ENCODE measurements around the gene SUPT5H.
"Not testable (repeated sequence)": the region's sequence is repeated elsewhere in the genome, so short reads cannot be mapped to it uniquely, and the experiment has no call there.

SUPT5H gene

DNA sequence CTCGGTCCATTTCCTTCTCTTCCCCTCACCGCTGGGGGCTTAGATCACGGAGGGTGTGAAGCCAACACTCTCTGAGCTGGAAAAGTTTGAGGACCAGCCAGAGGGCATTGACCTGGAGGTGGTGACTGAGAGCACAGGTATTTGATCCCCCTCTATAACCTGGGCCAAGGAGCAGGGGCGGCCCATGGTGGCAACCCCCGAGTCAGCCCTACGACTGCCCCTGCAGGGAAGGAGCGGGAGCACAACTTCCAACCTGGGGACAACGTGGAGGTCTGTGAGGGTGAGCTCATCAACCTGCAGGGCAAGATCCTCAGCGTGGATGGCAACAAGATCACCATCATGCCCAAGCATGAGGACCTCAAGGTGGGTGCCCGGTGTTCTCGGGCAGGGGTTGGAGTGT, 23.7 kb downstream of the SUPT5H start:
- DNase-seq = no peak

DNA sequence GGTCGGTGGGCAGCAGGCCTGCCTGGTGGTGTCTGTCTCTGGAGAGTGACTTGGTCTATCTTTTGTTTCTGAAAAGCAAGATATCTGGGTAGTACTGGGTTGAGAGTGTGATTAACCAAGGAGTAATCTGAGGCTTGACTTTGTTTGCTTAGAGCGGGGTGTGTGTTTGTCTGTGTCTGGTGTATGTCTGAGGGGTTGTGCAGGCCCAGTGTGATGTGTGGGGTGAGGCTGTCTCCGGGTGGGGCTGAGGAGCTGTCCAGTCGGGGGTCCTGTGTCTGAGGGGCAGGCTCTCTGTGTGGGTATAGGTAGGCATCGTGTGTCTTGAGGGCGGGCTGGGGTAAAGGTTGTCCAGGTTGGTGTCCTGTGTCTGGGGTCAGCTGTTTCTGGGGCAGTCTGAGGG, 24.2 kb downstream of the SUPT5H start:
- DNase-seq = no peak

DNA sequence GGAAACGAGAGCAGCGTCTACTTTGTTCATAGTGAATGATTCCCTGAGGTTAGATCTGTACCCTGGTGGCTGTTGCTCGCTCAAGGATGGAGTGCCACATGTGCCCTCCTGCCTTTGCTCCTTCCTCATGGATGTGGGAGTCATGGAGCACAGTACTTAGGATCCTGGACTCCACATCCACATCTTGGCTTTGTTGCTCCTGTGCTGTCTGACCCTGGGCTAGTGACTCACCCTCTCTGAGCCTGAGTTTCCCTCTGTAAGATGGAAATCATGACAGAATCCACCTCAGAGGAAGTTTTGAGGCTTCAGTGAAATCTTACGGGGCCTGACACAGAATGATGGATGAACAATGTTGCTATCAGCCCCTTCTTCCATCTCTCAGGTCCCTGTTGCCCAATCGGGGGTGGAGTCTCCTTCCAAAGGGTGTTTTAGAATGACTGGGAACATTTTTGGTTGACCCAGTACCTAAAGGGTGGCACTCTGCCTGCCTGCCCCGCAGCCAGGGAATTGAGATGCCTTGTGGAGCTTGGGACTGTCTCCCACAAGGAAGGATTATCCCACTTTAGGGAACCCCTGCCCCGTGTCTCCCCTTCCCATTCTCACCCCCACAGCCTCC, 25.4 kb downstream of the SUPT5H start:
- no peak for DNase-seq

DNA sequence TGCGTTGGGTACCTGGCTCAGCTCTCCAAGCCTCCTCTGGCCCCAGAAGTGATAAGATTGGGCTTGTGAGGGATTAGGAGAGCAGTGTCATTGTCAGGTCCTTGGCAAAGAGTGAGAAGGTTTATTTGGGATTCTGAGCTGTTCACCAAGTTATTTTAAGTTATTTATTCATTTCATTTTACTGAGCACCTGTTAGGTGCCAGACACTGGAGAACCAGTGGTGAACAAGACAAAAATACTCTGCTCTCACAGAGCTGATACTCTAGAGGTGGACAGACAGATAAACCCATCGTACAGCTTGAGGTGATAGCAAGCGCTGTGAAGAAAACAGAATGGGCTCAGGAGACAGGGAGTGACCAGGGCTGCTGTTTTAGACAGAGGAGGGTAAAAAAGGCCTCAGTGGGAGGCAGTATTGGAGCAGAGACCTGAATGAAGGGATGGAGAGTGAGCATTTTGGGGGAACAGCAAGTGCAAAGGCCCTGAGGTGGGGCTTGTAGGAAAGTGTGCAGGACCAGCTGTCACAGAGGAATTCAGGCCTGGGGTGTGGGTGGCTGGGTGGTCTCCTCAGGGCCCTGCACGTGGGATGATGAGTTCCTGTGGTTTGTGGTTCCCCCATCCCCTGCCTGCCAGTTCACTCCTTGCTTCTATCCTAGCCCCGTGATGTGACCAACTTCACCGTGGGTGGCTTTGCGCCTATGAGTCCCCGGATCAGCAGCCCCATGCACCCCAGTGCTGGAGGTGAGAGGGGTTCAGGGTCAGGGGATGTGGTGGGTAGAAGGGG, 26.6 kb downstream of the SUPT5H start:
- no peak for DNase-seq

DNA sequence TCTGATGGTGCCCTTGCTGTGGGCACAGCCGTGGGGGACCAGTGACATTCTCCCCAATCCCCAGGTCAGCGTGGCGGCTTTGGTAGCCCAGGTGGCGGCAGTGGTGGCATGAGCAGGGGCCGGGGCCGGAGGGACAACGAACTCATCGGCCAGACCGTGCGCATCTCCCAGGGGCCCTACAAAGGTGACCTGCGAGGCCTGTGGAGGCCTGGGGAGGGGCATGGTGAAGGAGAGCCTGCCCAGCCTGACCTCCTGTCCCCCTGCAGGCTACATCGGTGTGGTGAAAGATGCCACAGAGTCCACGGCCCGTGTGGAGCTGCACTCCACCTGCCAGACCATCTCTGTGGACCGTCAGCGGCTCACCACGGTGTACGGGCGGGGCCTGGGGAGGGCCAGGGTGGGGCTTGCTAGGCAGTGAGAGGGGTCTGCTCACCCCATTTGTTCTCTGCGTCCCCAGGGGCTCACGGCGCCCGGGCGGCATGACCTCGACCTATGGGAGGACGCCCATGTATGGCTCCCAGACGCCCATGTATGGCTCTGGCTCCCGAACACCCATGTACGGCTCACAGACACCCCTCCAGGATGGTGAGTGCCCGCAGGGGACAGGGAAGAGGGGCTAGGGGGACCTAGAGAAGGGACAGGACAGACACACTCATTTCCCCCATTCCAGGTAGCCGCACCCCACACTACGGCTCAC, 27.5 kb downstream of the SUPT5H start:
- no peak for DNase-seq

DNA sequence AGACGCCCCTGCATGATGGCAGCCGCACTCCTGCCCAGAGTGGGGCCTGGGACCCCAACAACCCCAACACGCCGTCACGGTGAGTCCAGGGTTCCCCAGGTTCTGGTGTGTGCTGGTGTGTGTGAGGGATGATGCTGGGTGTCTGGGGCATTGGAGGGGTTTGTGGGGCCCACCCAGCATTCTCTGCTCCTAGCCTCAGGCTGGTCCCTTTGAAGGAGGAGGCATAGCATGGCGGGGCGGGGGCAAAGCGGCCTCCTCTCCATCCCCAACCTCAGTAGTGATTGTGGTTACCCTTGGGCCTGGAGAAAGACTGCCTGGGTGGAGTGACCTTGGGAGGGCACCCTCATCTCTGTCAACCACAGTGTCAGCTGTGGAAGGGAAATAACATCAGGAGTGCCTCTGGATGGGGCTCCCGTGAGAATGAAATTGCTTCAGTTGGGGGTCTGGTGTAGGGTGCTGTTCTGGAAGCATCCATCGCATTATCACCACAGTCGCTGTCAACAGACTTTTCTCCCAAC, 28.1 kb downstream of the SUPT5H start:
- DNase-seq = no peak

DNA sequence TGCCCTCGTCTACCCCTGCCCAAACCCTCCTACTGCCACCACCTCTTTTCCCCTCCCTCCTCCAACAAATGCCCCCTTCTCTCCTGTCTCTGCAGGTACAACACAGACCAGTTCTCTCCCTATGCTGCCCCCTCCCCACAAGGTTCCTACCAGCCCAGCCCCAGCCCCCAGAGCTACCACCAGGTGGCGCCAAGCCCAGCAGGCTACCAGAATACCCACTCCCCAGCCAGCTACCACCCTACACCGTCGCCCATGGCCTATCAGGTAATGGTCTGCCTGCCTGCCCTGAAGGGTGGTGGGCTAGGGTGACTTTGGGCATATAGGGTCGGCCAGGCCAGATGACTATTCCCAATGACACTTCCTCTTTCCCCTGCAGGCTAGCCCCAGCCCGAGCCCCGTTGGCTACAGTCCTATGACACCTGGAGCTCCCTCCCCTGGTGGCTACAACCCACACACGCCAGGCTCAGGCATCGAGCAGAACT, 28.8 kb downstream of the SUPT5H start:
- DNase-seq = peak; percentile 17

DNA sequence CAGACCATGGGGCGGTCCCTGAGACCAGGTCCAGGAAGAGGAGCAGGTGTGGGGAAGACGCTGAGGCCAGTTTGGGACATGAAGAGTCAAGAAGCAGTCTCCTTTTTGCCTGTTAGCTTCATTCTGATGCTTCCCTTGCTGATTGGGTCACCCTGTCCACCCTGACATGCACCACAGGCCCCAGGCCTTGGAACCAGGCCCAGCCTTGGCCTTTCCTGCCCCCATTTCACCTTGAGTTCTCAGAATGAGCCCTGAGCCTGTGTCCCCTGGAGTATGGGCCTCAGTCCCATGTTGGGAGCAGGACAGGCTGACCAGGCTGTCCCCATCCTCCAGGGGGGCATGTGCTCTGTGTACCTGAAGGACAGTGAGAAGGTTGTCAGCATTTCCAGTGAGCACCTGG, 30.4 kb downstream of the SUPT5H start:
- no peak for DNase-seq

DNA sequence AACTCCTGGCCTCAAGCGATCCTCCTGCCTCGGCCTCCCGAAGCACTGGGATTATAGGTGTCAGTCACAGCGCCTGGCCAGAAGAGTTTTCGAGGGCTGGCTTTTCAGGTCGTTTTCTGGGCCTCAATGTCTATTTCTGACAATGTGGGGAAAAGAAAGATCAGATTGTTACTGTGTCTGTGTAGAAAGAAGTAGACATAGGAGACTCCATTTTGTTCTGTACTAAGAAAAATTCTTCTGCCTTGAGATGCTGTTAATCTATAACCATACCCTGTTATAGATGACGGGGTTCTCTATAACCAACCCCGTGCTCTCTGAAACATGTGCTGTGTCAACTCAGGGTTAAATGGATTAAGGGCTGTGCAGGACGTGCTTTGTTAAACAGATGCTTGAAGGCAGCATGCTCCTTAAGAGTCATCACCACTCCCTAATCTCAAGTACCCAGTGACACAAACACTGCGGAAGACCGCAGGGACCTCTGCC, 34.0 kb downstream of the SUPT5H start:
- DNase-seq = not testable (repeated sequence)

DNA sequence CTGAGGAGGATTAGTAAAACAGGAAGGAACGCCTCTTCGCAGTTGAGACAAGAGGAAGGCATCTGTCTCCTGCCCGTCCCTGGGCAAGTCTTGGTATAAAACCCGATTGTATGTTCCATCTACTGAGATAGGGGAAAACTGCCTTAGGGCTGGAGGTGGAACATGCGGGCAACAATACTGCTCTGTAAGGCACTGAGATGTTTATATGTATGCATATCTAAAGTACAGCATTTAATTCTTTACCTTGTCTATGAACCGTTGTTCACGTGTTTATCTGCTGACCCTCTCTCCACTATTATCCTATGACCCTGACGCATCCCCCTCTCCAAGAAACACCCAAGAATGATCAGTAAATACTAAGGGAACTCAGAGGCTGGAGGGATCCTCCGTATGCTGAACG, 34.5 kb downstream of the SUPT5H start:
- no peak for DNase-seq

DNA sequence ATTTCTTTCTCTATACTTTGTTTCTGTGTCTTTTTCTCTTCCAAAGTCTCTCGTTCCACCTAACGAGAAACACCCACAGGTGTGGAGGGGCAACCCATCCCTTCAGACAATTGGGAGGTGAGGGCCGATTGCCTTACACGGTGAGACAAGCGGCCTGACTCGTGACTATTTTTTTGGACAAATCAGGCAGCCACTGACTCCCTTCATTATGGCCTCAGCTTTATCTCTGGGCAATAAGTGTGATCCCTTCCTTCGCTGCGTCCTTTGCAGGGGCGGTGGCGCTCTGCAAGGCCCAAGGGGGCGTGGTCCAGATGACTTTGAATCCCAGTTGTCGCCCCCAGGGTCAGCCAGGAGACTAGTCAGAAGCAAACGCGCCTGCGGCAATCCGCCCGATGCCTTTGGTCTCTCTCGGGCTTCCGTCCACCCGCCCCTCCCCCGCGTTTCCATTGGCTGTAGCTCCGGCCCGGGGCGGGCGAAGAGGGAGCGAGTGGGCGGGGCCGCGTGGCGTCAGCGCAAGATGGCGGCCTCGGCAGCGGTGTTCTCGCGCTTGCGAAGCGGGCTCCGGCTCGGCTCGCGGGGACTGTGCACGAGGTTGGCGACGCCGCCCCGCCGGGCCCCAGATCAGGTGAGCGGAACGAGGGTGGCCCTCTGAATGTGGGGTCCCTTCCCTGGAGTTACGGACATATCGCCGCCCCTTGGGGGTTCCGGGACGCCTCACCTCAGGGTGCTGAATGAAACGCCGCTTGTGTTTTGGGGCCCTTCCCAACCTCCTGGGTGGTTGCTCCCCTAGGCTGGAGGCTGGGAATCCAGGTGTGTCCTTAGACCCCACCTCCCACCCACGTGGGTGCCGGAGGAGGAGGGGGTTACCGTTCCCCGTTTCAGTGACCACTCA, 35.2 kb downstream of the SUPT5H start, which contains the start of gene TIMM50:
TIMM50 (plus strand) TSS at position 502 of the 892 bp plus-strand sequence; CDS start at position 518, 16 bp downstream.
- DNase-seq = peak; percentile 93

DNA sequence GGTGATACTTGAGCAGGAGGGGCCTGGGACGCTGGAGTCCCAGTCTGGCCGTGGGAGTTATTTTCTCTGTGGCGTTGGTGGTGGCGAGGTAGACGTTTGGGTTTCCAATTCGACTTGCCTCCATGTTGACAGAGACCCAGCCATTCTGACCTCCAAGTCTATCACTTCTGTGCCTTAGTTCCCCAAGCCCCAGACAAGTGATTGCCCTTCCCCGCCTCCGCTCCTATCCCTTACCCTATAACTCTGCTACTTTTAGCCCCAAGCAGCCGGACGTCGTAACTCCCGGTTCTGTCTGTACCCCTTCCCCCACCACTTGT, 35.8 kb downstream of the SUPT5H start:
- no peak for DNase-seq

DNA sequence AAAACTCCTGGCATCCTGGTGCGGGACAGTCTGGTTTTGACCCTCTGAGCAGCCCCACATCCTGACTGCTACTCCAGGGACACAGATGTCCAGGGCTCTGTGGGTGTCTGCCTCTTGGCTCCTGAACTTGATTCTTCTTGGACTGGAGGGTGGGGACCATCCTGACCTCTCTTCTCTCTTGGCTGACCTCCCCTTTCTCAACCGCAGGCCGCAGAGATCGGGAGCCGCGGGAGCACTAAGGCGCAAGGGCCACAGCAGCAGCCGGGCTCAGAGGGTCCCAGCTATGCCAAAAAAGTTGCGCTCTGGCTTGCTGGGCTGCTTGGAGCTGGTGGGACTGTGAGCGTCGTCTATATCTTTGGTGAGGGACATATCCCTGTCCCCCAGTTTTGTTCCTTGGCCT, 36.3 kb downstream of the SUPT5H start:
- DNase-seq = no peak

DNA sequence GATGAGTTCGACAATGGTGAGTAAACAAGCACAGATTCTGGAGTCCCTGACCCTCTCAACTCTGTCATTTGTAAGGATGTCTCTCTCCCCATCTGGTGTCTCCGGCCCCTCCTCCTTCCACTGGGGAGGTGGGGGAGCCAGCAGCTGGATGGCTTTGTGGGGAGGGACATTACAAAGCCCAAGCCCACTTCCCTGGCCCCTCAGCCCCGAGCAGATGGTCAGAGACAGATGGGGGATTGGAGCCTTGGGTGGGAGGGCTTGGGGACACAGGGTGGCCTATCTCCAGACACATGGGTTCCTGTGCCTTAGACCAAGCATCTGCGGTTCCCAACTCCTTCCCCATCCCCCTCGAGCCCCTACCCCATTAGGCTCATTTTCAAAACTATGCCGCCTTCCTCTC, 37.8 kb downstream of the SUPT5H start:
- DNase-seq = no peak

DNA sequence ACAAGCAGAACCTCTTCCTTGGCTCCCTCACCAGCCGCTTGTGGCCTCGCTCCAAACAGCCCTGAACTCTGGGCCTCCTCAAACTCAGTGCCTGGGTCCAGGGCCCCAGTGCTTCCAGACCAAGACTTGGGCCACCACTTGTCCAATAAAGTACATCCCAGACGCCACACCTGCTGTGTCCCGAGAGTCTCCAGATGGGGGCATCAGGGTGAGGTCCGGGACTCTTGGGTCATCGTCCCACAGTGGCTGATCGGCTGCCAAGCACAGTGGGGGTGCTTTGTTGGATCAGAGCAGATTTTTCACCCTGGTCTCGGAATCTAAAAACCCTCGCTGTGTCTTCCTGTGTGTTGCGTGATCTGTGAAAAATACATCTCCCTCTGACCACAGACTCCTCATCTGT, 44.4 kb downstream of the SUPT5H start:
- DNase-seq = no peak

DNA sequence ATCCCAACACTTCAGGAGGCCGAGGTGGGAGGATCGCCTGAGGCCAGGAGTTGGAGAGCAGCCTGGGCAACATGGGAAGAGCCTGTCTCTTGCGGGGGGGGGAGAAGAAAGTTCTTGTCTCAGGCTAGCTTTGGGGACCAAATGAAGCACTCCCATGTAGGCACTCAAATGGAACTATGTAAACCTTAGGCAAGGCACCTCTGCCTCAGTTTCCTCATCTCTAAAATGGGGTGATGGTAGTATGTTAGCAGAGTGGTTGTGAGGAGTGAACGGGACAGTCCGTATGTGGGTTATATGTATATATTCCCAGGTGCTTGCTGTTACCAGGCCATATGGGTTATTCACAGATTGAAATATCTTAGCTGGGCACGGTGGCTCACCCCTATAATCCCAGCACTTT, 46.8 kb downstream of the SUPT5H start:
- DNase-seq = no peak

DNA sequence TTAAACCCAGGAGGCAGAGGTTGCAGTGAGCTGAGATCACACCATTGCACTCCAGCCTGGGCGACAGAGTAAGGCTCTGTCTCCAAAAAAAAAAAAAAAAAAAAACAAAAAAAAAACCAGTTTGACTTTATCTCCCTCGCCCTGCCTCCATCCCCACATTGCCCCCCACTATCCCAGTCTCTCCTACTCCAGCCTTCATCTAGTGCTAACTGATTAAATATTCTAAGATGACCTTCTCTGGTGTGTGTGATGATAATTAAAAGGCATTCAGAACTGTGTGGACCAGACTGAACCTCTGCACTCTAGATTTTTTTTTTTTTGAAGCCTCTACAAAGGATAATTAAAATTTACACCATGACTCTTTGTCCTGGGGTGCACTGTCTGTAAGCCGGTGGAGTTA, 47.4 kb downstream of the SUPT5H start:
- DNase-seq = no peak

DNA sequence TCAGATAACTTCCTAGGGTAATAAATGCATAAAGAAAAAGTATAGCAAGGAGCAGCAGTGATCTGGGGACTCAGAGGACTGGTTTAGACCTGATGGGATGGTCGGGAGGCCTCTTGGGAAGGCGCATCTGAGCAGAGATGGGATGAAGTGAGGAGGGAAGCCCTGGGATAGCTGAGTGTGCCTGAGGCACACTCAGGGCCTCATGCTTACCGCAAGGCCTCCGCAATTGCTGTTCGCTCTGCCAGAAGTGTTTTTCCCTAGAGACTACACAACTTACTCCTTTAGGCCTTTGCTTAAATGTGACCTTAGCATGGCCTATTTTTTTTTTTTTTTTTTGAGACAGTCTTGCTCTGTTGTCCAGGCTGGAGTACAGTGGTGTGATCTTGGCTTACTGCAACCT, 49.3 kb downstream of the SUPT5H start:
- no peak for DNase-seq

DNA sequence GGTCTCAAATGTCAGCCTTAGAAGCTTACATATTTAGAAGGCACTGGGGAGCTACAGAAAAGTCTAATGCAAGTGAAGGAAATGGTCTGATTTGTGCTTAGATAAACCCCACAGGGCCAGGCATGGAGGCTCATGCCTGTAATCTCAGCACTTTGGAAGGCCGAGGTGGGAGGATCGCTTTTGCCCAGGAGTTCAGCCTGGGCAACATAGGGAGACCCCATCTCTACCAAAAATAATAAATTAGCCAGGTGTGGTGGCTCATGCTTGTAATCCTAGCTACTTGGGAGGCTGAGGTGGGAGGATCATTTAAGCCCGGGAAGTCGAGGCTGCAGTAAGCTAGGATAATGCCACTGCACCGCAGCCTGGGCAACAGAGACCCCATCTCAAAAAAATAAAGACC, 50.7 kb downstream of the SUPT5H start:
- no peak for DNase-seq

DNA sequence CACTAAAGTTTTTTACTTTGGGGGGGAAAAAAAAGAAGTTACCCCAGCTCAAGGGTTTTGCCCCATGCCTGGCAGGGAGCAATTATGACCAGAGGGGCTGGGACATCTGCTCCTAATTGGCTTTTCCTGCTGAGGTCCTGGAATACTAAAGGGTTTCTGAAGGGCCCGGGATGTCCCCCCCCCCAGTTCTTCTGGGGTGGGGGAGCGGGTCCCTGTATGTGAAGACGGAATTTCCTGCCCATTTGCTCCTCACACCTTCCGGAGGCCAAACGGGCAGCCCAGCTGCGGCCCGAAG, 52.3 kb downstream of the SUPT5H start:
- no peak for DNase-seq

DNA sequence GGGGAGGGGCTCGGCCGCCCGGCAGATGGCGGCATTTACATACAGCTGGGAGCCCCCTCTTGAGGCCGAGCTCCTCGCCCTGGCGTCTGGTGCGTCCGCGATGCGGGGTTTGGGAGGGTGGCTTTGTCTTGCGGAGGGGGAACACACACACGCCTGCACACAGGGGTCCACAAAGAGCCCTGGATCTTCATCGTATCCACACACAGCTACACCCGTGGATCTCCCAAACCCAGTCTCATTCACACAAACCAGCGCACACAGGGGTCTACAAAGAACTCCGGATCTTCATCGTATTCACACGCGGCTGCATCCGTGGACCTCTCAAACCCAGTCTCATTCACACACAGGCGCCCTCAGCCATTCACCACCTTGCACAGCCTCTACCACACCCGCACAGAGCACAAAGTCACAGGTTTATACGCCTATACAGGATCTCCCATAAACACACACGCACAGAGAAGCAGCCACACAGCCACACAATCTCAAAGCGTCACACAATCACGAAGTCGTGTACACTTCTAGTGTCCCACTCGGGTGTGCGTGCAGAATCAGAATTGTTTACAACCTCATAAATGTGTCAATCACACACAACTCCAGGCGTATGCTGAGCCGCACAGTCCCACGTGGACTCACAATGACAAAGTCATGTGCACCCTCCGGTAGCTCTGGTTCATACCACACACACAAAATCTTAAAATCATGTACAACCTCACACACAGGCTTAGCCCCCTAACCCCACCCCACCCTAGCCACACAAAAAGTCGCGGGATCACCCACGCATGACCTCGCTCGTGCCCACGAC, 52.8 kb downstream of the SUPT5H start:
- DNase-seq = no peak

Measured in GDM1 (cell line).